HG02970 (cell line): ENCODE measurements around the gene SMARCD2.
"Not testable (repeated sequence)": the region's sequence is repeated elsewhere in the genome, so short reads cannot be mapped to it uniquely, and the experiment has no call there.

Experiments
- ATAC-seq: cut with Tn5 transposase; IDR thresholded peaks from one replicate; pipeline ENCODE4 v1.9.1; 2021; ENCODE audit warnings: mild to moderate bottlenecking, moderate library complexity, moderate number of reproducible peaks; ENCODE audit not compliant: unreplicated experiment, low FRiP score

SMARCD2 gene

GRCh38 chr17:63842540-63843386 lies at the start of gene SMARCD2:
Gene SMARCD2, minus strand, starts transcription at chr17:63842685. Its CDS starts 11 bp downstream, at chr17:63842674.
- ATAC-seq, result peak; percentile 70

- not testable (repeated sequence) for ATAC-seq
Measured at GRCh38 chr17:63889026-63889848, 46.8 kb upstream of the SMARCD2 start.

GRCh38 chr17:63885119-63885518 lies 42.6 kb upstream of the SMARCD2 start:
- not testable (repeated sequence) for ATAC-seq

- not testable (repeated sequence) for ATAC-seq
Measured at GRCh38 chr17:63882626-63883126, 40.2 kb upstream of the SMARCD2 start.

- no peak for ATAC-seq
Measured at GRCh38 chr17:63881935-63882601, 39.6 kb upstream of the SMARCD2 start, which contains the start of gene GH2. Gene GH2, minus strand, starts transcription at chr17:63881944. Its CDS starts 143 bp downstream, at chr17:63881801.

- not testable (repeated sequence) for ATAC-seq
Measured at GRCh38 chr17:63881337-63881736, 38.9 kb upstream of the SMARCD2 start.

- ATAC-seq, result no peak
Measured at GRCh38 chr17:63880706-63881105, 38.2 kb upstream of the SMARCD2 start.

GRCh38 chr17:63878413-63878812 lies 35.9 kb upstream of the SMARCD2 start:
- ATAC-seq, result not testable (repeated sequence)

GRCh38 chr17:63874693-63875092 lies 32.2 kb upstream of the SMARCD2 start:
- ATAC-seq, result not testable (repeated sequence)

- ATAC-seq, result not testable (repeated sequence)
Measured at GRCh38 chr17:63874061-63874626, 31.7 kb upstream of the SMARCD2 start.

- ATAC-seq, result not testable (repeated sequence)
Measured at GRCh38 chr17:63873577-63873976, 31.1 kb upstream of the SMARCD2 start, which contains the start of gene CSH2. Gene CSH2, minus strand, starts transcription at chr17:63873677. Its CDS starts 63 bp downstream, at chr17:63873614.

GRCh38 chr17:63871646-63872365 lies 29.3 kb upstream of the SMARCD2 start:
- not testable (repeated sequence) for ATAC-seq

GRCh38 chr17:63870292-63870665 lies 27.8 kb upstream of the SMARCD2 start:
- ATAC-seq, result not testable (repeated sequence)

GRCh38 chr17:63869491-63870291 lies 27.2 kb upstream of the SMARCD2 start:
- not testable (repeated sequence) for ATAC-seq

GRCh38 chr17:63866625-63867024 lies 24.1 kb upstream of the SMARCD2 start:
- ATAC-seq, result not testable (repeated sequence)

GRCh38 chr17:63859257-63859656 lies 16.8 kb upstream of the SMARCD2 start:
- ATAC-seq, result no peak

GRCh38 chr17:63856425-63856824 lies 13.9 kb upstream of the SMARCD2 start:
- not testable (repeated sequence) for ATAC-seq

- no peak for ATAC-seq
Measured at GRCh38 chr17:63855185-63855584, 12.7 kb upstream of the SMARCD2 start.
